CD4-positive, alpha-beta T cell treated with Interleukin-1 beta for 1 hour (primary cell): Measurements from ENCODE around the gene USP6NL.
"Not testable (repeated sequence)": the region's sequence is repeated elsewhere in the genome, so short reads cannot be mapped to it uniquely, and the experiment has no call there.

Experiments
- DNase-seq, 2 donors: peaks; one replicate each; pipeline ENCODE4 v3.0.0-alpha.2; 2020 to 2022

Gene USP6NL

DNA sequence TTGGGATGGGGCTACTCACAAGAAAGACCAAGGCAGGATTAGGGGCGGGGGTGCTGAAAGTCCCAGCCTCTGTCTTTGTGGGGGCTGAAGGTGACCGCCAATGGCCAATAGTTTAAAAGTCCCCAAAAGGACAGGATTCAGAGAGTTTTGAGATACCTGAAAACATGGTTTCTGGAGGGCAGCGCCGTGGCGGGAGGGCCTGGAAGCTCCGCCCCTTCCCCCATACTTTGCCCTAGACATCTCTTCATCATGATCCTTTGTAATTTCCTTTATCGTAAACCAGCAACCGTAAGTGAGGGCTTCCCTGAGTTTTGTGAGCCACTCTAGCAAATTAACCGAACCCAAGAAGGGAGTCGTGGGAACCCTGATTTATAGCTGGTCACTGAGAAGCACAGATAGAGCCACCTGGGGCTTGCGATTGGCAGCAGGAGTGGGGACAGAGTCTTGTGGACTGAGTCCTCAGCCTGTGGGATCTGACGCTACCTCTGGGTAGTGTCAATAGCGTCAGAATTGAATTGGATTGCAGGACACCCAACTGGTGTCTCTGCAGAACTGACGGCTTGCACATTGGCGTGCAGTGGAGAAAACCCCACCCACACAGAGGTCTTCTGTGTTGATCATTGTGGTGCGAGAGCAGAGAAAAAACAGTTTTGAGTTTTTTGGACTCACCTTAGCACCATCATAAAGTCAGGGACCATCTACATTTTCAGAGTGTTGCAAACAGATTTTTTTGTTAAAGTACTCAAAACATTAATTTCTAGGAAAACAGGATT is 169.3 kb downstream of the USP6NL start:
- DNase-seq, result no peak

DNA sequence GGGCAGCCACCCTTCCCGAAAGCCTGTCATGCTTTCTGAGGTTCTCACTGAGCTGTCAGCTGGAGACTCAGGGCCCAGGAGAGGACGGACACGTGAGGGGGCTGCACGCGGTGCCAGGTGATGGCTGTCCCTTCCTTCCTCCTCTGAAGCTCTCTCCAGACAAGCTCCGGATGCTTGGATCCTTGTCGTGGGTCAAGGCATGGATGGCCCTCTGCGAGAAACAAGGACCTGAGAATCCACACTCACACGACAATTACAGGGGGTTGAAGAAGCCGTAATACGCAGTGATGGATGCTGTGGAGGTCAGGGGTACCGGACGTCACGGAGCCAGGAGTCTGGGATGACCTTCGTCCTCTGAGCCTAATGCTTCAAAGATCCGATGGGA is 170.3 kb downstream of the USP6NL start:
- DNase-seq, result no peak

DNA sequence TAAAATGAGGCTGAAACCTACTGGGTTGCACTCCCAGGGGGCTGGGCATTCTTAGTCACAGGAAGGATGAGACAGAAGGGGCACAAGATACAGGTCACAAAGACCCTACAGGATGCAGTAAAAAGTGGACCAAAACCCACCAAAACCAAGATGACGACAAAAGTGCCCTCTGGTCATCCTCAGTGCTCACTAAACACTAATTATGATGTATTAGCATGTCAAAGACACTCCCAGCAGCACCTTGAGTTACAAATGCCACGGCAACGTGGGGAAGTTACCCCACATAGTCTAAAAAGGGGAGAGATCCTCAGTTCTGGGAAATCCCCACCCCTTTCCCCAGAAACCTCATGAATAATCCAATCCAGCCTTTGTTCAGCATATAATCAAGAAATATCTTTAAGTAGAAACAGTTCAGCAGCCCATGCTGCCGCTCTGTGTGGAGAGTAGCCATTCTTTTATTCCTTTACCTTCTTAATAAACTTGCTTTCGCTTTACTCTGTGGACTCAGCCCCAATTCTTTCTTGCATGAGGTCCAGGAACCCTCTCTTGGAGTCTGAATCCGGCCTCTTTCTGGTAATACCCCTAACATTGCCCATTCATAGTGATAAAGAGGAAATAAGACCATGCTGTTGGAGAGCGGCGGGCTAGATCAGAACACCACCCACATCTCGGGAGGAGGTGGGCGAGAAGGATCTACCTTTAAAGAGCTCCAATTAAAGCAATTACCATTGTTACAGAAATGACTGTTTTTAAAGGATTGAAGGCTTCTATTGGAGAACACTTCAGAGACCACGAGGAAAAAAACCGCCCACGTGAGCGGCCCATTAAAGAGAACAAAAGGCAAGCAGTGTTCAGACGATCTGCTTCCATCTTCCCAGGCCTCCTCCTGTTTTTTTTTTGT is 170.9 kb downstream of the USP6NL start:
- no peak for DNase-seq

DNA sequence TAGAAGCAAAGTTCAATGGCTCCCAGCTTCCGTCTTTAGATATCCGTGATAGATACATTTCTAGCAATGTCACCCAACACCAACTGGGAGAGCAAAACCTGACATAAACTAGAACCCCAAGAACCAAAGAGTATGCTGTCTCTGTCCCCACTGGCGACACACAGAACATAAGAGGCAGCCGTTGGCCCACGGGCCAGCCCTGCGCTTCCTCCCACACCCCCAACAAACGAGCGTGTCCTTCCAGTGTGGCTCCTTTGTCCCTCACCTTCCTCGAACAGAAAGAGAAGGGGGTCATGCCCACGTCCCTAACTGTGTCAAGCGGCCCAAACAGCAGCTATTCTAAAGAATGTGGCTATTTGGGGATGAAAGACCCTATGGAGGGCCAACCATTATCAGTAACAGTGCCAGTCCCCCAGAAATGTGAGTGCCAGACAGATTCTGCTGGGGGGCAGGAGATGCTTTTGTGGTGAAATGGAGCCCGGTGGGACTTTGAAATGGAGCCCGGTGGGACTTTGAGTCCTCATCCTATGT is 171.9 kb downstream of the USP6NL start:
- DNase-seq, result no peak

DNA sequence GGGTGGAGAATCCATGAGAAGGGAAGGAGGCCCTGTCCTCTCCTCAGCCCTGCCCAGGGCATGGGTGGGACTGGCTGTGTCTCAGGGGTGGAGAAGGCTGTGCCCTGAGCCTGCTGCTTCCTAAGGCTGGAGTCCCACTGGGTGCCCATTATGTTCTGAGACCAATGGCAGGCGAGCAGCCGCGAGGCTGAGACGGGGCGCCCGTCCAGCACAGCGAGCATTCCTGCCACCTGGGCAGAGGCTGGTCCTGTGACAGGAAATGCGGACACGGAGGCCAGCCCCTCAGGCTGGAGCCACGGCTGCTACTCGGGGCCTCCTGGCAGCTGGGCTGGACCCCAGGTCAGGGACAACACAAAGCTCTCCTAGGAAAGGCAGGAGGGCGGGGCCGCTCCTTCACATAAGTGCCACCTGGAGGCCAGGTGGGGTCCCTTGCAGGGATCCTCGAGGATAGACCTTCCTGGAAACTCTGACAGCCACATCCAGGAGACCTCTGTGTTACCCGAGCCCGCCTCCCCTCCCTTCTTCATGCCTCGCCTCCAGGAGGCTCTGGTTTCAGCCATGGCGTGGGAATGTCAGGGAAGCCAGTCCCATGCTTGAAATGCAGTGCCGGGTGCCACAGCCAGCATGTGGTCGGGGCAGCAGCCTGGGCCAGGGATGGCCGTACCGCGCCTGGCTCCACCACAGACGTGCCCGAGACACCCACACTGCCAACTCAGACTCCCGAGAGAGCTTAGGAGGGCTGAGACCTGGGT is 173.9 kb downstream of the USP6NL start:
- no peak for DNase-seq

DNA sequence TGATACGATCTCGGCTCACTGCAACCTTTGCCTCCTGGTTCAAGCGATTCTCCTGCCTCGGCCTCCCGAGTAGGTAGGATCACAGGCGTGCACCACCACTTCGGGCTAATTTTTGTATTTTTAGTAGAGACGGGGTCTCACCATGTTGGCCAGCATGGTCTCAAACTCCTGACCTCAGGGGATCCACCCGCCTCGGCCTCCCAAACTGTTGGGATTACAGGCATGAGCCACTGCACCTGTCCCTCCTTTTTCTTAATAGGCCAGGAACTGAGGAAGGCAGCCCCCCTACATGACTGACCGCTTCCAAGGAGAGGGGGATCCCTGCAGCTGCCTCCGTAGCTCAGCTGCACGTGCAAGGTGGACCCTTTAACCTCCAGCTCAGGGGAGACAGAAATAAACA is 175.0 kb downstream of the USP6NL start:
- not testable (repeated sequence) for DNase-seq

DNA sequence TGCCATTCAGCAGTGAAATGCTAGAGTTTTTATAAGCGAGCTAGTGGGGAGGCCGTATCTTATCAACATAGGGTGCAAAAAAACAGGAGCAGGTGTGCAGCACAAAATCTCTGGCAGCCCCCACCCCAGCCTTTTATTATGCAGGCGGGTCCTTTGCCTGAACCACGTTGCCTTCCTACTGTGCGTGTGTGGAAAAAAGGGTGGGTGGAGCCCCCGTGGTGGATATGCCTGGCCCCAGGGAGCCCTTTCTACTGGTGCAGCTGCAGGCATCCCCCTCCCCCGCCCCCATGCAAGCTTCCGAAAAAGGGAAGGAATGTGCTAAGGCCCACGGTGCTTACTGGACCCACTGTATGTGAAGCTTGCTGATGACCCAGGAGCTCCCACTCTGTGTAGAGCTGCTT is 175.9 kb downstream of the USP6NL start:
- DNase-seq, result no peak

DNA sequence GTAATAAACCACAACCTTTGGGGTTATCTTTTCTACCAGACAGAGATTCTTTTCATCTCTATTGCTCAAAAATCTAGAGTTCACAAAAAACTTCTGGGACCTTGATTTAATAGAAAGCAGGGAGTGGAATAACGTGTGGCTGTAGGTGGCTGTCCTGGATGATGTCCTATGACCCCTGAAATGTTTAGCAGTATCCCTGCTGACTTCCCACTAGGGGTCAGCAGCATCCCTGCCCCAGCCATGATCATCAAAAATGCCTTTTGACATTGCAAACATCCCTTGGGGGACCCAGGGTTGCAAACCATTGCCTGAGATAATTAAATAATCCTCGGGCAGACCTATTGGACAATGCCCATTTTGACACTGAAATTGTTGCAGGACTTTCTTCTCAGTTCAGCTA is 177.1 kb downstream of the USP6NL start:
- DNase-seq, result no peak

DNA sequence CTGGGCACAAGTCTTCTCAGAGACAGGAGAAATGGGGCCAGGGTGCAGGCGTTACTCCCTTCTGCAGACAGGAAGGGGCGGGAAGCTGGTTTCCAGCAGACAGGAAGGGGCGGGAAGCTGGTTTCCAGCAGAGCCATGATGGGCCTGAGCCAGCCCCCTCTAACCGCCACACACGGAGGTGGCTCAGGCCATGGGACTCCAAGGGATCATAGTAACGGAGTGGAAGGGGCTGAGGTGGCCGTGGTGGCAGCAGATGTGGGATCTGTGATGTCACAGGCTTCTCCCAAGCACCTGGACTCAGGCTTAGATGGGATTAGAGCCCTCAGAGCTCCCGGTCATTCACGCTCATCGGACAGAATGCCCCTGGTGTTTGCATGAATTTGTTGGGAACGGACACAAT is 177.8 kb downstream of the USP6NL start:
- no peak for DNase-seq

DNA sequence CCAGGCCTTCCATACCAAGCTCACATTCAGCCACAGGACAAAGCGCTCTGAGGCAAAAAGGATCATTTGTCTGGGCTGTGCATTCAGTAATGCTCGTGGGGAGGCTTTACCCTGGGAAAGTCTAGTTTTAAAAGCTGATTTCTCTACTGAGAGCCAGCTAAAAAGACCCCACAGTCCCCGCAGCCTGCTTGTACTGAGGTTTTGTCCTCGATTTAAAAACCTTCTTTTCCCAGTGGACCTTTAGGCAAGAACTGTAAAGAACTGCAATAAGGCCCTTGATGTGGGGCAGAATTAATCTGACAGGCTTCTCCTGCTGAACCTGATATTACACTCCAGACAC is 180.3 kb downstream of the USP6NL start:
- DNase-seq, result no peak

DNA sequence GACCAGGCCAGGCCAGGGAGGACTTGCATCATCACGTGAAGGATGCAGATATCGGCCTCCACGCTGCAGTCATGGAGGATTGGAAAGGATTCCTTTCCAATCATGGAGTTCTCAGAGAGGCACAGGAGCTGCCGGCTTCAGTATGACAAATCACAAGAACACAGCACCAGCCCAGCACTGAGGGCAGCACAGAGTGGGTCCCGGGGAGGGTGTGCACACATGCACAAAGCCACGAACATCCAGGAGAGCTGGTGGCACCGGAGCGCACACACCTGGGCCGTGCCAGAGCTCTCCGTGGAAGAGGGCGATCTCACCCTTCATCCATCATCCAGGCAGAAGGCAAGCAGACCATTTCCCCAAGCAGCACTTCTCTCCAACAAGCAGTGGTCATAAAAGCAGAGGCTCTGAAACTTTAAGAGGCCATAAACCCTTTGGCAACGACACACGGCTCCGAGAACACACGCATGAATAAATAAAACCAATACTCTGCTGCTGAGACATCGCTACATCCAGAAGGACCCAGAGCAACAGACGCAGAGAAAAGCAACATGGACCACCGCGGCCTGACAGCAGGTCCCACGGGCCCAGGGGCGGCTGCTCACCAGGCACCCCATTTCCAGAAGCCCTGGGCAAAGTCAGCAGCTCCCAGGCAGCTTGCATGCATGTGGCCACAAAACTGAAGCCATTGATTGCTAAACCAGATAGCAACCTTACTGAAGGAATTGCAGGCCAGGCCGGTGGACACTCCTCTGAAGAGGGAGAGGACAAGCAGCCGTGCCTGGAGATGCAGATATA is 180.8 kb downstream of the USP6NL start:
- no peak for DNase-seq

DNA sequence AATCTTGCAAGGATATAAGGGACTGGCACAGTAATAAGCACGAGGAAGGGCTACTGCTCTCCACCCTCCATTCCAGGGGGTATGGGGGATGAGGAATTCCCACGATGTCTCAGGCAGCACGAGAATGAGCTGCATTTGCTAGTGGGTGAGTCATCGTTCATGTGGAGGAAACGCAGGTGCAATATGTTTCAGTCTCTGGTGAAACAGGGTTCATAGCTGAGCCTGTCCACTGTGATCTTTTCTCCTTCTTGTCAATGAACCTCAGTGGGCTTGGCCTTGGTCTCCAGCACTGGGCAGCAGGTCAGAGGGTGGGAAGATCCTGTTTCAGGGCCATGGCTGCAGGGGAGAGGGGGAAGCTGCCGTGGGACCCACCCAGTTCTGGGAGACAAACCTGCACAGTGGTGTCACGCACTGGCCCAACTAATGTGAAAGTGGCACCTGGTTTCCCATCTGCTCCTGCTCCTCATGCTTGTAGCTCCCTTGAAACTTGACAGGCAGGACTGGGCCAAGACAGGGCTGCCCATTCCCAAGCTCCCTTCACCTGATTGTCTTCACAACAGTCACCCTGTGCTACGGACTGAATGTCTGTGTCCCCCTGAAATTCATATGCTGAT is 181.9 kb downstream of the USP6NL start:
- DNase-seq, result no peak

DNA sequence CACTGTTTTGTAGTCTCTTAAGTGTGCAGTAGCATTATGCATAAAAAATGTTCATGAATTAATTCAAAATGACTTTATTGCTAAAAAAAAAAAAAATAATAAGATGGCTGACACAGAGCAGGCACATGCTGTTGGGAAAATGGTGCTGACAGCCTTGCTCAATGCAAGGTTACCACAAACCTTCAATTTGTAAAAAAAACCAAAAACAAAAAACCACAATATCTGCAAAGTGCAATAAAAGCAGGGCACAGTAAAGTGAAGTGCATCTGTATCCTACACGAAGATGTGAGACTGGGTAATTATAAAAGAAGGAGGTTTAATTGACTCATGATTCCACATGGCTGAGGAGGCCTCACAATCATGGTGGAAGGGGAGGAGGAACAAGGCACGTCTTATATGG is 185.8 kb downstream of the USP6NL start:
- DNase-seq, result no peak

DNA sequence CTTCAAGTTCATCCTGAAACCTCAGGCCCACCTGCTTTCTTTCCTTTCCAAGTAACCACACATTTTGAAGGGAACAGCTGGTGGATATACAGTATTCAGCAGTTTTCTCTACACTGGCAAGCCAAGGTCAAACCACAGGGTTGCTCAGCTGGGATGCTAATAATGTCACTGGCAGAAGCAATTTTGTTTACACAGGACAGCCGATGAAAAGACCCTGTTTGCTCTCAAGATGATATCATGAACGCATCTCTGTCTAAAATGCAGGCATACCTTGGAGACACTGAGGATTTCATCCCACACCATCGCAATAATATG is 186.2 kb downstream of the USP6NL start:
- no peak for DNase-seq

DNA sequence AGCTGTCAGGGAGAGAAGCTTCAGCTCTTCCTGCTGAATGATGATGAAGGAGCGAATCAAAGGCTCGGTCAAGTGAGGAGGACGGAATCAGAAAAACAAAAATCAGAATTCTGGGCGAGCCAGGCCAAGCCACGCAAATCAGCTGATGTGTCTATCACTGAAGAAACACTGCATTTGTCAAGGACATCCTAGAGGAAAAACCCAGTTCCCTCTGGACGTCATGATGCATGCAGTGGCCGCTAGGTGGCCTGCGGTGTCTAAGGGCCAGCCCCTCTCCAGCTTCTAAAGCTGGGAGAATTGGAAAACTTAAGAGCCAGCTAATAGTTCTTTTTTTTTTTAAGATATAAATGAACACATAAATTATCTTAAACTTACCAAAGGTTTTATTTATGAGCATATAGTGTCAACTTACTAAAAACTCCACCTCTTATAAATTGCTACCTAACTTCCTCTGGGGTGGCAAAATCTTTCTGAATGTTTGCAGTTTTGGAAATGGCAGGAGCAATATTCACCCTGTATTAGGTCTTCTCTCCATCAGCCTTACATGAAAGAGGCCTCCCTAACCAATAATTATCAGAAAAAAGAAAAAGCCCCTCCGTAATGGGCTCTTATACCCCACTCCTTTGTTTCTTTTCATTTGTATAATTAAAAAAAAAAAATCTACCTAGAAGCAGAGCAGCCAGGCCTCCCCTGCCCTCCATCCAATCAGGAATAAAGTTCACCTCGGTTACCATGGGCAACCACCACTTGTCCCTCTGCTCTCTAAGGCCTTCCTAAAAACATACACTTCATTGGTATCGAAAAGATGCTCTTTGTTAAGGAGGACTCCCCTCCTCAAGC is 186.8 kb downstream of the USP6NL start:
- DNase-seq, result no peak

DNA sequence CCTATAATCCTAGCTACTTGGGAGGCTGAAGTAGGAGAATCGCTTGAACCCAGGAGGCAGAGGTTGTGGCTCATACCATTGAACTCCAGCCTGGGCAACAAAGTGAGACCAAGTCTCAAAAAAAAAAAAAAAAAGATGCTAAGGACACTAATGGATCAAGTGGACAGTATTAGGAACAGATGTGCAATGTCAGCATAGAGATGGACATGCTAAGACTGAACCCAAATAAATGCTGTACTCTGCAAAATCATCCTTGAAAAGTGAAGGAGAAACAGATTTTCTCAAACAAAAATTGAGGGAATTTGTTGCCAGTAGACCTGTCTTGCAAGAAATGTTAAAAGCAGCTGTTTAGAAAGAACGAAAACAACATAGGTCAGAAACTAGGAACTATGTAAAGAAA is 194.5 kb downstream of the USP6NL start:
- DNase-seq, result no peak

DNA sequence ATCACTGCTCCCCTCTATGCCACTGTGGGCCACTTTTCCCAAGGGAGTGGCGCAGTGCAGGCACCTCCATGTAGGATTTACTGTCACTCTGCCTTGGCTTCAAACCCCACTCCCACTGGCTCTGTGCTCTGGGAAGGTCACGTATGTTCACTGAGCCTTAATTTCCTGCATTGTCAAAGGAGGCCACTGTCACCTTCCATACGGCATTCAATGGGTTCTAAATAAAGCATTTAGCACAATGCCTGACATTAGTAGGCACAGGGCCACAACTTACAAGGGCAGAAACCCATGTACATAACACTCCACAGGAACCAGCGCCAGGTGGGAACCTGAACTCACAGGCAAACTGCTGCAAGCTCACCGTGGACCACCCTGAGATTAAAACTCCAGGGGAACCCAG is 196.4 kb downstream of the USP6NL start:
- no peak for DNase-seq

DNA sequence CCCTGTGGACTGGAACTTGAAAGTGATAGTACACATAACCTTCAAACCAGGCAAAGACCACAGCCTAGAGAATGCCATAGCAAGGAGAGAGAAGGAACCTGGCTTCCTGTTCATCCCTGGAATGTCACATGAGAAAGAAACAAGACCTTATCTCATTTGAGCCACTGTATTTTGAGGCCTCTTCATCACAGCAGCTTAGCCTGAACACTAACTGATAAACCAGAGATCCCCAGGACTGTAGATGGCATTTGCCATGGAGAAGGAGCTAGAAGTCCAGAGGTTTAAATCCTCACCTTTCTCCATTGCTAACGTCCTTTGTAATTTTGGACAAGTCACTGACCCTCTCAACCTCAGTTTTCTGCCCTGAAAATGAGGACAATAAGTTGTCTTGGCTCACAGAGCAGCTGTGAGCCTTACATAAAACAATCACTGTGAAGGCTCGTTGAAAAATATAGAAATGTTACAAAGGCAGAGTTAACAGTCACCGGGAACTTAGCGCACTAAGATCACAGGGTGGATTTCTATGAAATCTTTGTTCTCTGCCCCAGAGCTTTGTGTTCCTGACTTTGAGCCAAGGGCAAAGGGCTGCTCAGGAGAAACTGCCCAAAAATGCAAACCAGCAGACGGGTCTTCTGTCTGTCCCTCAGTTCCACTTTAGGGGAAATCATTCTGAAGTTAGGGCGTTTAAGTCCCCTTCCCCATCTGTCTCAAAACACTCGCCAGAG is 197.0 kb downstream of the USP6NL start:
- DNase-seq, result no peak

DNA sequence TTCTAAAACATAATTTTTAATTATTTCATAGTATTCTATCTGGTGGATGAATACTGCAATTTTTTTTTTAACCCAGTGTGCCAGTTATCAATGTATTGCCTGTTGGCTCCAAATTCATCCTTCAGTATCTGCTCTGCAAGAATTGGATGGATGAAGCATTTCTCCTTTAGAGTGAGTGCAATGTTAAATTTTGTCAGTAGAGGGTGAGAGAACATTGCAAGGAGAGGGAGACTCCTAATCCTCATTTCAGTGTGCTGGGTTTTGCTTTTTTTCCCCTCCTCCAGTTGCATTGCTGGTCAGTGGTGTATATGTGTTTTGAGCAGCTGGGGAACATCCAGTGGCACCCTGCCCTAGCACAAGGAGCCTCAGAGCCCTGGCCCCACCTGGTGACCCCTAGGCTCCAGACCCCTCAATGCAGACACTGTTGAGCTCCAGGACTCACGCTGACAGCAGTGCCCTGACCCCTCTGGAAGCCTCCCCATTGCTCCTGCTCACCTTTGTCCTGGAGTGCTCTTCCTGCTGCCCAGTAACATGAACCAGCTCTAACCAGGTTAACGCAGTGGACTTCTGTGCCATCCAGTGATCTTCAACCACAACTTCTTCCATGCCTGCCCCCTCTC is 199.4 kb downstream of the USP6NL start:
- no peak for DNase-seq

DNA sequence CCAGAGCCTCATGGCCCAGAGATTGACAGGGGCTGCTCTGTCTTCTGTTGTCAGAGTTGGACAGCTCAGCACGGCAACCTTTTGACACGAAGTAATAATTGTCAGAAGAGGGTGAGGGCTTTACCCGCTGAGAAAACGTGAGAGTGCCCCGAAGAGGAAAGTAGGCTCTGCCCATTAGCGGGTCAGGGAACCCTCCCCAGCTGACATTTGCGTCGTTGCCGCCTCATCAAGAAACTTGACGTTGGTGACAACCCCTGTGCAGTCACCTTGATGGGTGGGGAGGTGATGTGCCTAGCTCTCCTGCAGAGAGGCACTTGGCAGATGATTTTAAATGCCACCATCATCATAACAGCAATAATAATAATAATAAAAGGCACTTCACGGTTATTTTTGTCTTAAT is 202.1 kb downstream of the USP6NL start:
- no peak for DNase-seq
